Transverse colon (tissue), 4 donors: ENCODE data around the gene CADM2. TPM values are rescaled to one million over a fixed set of nuclear protein-coding genes. Genes with fewer than 3 reads are reported as not detected.

Experiments
- DNase-seq: peaks from one replicate; pipeline ENCODE4 v3.0.0-alpha.2; 2019
- H3K27ac ChIP-seq, 4 donors: fragments of 200-600 bp; sonication (generic); 2 replicates each; pipeline ENCODE4 v1.5.1; 2016 to 2018; ENCODE audit warnings: inconsistent platforms in 4 of 4
- H3K27me3 ChIP-seq: fragments of 200-600 bp; sonication (generic); 2 replicates; pipeline ENCODE4 v1.5.1; 2017; ENCODE audit warnings: inconsistent platforms
- H3K36me3 ChIP-seq, 4 donors: fragments of 200-600 bp; sonication (generic); 2 replicates each; pipeline ENCODE4 v1.5.1; 2017 to 2019; ENCODE audit warnings: inconsistent platforms in 4 of 4
- H3K4me1 ChIP-seq, 4 donors: fragments of 200-600 bp; sonication (generic); 2 replicates each; pipeline ENCODE4 v1.5.1; 2017 to 2020; ENCODE audit warnings: inconsistent platforms in 4 of 4
- H3K4me3 ChIP-seq, 4 donors: fragments of 200-600 bp; sonication (generic); 1 replicate in 1 of 4; 2 replicates in 3 of 4; pipeline versions ENCODE4 v1.5.1 to v1.6.1; 2017 to 2019; ENCODE audit warnings: inconsistent platforms in 4 of 4
- H3K9me3 ChIP-seq, 2 donors: fragments of 200-600 bp; sonication (generic); 2 replicates each; pipeline ENCODE4 v1.5.1; 2017 to 2019; ENCODE audit warnings: inconsistent platforms in 2 of 2
- CTCF ChIP-seq, 5 experiments: fragments of 200-600 bp in 3 of 5; fragments of 450-650 bp in 2 of 5; sonication (generic) in 3 of 5; IDR thresholded peaks; 1 replicate in 2 of 5; 2 replicates in 3 of 5; pipeline ENCODE4 v1.5.1; 2016 to 2017; ENCODE audit warnings: antibody characterized with exemption in 5 of 5, inconsistent platforms in 3 of 5, mild to moderate bottlenecking in 2 of 5, moderate library complexity in 1 of 5
- EP300 ChIP-seq: sonication (generic); formaldehyde crosslinking; IDR thresholded peaks from one replicate; pipeline ENCODE4 v1.6.1; 2017; ENCODE audit warnings: antibody characterized with exemption, low read depth
- POLR2A ChIP-seq: fragments of 450-650 bp; IDR thresholded peaks from one replicate; pipeline ENCODE4 v1.6.1; 2016; ENCODE audit warnings: antibody characterized with exemption, mild to moderate bottlenecking, moderate library complexity
- POLR2AphosphoS5 ChIP-seq, 3 donors: sonication (generic); formaldehyde crosslinking; IDR thresholded peaks; one replicate each; pipeline ENCODE4 v1.6.1; 2016; ENCODE audit warnings: antibody characterized with exemption in 3 of 3
- WGBS, 2 donors: methylation state at CpG; one replicate each; pipeline ENCODE4 v1.1.5; 2018; ENCODE audit warnings: low coverage in 1 of 2; 5-methylcytosine and 5-hydroxymethylcytosine counted together
- in situ Hi-C, 4 donors: fragments of 200-750 bp; cut with MboI; loops; one replicate each; pipeline versions ENCODE4 v1.15.0 to v1.15.1; 2017; ENCODE audit warnings: low sequenced_read_pairs in 3 of 4, low pct_ligation_motif_present in 1 of 4, low pct_unique_long_range_greater_than_20kb in 1 of 4
- intact Hi-C: fragments of 100-400 bp; cut with DNase I; formaldehyde crosslinking; loops from one replicate; pipeline ENCODE4 v1.15.1; 2023; ENCODE audit warnings: low total_unique reads
- total RNA-seq, 4 donors: library from RNA; depleted of rRNA; stranded (reverse); fragments of >200 nt; gene quantifications; one replicate each; pipeline ENCODE4 v1.1.0, GENCODE V29; 2016

CADM2 gene
- total RNA-seq, 4 donors from 2014 or later: 2.2 to 21.3 (median 4.5) TPM

GRCh38 chr3:85394424-85394823 lies 435.6 kb downstream of the CADM2 start:
- in situ Hi-C loops (no loop called here), intact Hi-C loops (no loop called here)
- no peak overlapping the region for H3K27ac ChIP-seq
- H3K4me1 ChIP-seq: no peaks in the 10 kb centered on the region
- WGBS, 2 donors: 0 to 10% methylated on average over 1 of the region's 1 CpG
- no peak overlapping the region for H3K4me3 ChIP-seq
- DNase-seq: no peak
- no peaks in the 10 kb centered on the region for H3K27me3 ChIP-seq
- no peaks in the 10 kb centered on the region for H3K9me3 ChIP-seq
- TF ChIP-seq CTCF (IDR thresholded peaks at IDR 0.05): no peak
- no peak for TF ChIP-seq POLR2AphosphoS5 (IDR thresholded peaks at IDR 0.05)
- TF ChIP-seq POLR2A: no peak
- no peak for TF ChIP-seq EP300
- no peaks in the 10 kb centered on the region for H3K36me3 ChIP-seq

- H3K27ac ChIP-seq: no peak overlapping the region
- H3K27me3 ChIP-seq: no peaks in the 10 kb centered on the region
- in situ Hi-C loops: no loop called here
- H3K4me1 ChIP-seq: no peaks in the 10 kb centered on the region
- no peaks in the 10 kb centered on the region for H3K9me3 ChIP-seq
- H3K4me3 ChIP-seq: no peak overlapping the region
- 85 to 87% methylated on average over 2 of the region's 2 CpGs for WGBS, 2 donors
- H3K36me3 ChIP-seq: no peaks in the 10 kb centered on the region
- no peak for DNase-seq
- TF ChIP-seq EP300 (no peak), POLR2AphosphoS5 (IDR thresholded peaks at IDR 0.05) (no peak), POLR2A (no peak), CTCF (IDR thresholded peaks at IDR 0.05) (no peak)
- intact Hi-C loops: no loop called here
Measured at GRCh38 chr3:85397434-85397833, 438.6 kb downstream of the CADM2 start.

- Histone ChIP-seq H3K27ac (no peak overlapping the region), H3K4me1 (no peaks in the 10 kb centered on the region), H3K9me3 (no peaks in the 10 kb centered on the region), H3K4me3 (no peak overlapping the region), H3K27me3 (no peaks in the 10 kb centered on the region), H3K36me3 (no peaks in the 10 kb centered on the region)
- TF ChIP-seq POLR2AphosphoS5 (IDR thresholded peaks at IDR 0.05) (no peak), EP300 (no peak), POLR2A (no peak), CTCF (IDR thresholded peaks at IDR 0.05) (no peak)
- intact Hi-C loops (no loop called here), in situ Hi-C loops (no loop called here)
- DNase-seq: no peak
- WGBS, 2 donors: 62 to 63% methylated on average over 4 of the region's 4 CpGs
Measured at GRCh38 chr3:85426121-85426520, 467.3 kb downstream of the CADM2 start.

- H3K27ac ChIP-seq: no peak overlapping the region
- WGBS, 2 donors: 41 to 43% methylated on average over 1 of the region's 1 CpG
- no peaks in the 10 kb centered on the region for H3K36me3 ChIP-seq
- no peak overlapping the region for H3K4me3 ChIP-seq
- no peak for DNase-seq
- TF ChIP-seq POLR2AphosphoS5 (IDR thresholded peaks at IDR 0.05) (no peak), POLR2A (no peak), EP300 (no peak), CTCF (IDR thresholded peaks at IDR 0.05) (no peak)
- intact Hi-C loops: no loop called here
- no peaks in the 10 kb centered on the region for H3K27me3 ChIP-seq
- H3K4me1 ChIP-seq: no peaks in the 10 kb centered on the region
- H3K9me3 ChIP-seq: no peaks in the 10 kb centered on the region
- in situ Hi-C loops: no loop called here
Measured at GRCh38 chr3:85427467-85427866, 468.7 kb downstream of the CADM2 start.
